ENCODE data around the gene TMIGD1.

DNA sequence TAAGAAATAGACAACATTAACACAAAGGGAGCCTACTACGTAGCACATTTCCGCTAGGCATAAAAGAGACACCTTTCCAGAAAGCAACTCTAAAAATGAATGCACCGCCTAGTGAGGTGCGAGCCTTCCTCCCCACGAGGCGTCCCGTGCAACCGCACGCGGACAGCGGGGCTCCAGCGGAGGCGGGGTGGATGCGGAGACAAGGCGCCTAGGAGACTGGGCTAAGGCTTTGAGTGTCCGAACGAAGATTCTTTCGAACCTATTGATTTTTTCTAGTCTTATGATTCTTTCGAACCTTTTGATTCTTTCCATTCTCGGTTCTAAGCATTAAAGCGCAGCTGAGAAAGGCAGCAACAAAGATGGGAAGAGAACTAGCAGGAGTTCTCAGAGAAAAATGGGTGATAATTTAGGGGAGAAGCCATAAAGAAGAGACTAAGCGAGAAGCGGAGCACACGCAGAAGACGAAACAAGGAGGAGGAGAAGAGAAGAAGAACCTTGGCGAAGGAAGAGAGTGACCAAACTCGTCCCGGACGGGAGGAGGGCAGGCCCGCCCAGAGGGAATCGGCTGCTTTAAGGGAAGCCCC is 44.5 kb upstream of the TMIGD1 start:
- no peak for TF ChIP-seq YY1 (IDR thresholded peaks at IDR 0.05; ENCODE audit: insufficient read depth, insufficient read length)
- no peak for TF ChIP-seq ZNF274 (IDR thresholded peaks at IDR 0.05; ENCODE audit: low read depth, low read length)
